ENCODE results near the gene PANX2.

PANX2 gene

GRCh38 chr22:50219800-50220602, 49.5 kb downstream of the PANX2 start:
- no peaks in the 10 kb centered on the region for H3F3A ChIP-seq (ENCODE audit: insufficient read depth, low read length)
- TF ChIP-seq EZH2 (IDR thresholded peaks at IDR 0.05; ENCODE audit: borderline replicate concordance, low read length) (no peak), CTCF (IDR thresholded peaks at IDR 0.05; ENCODE audit: low read length) (no peak)
- H3K9ac ChIP-seq (ENCODE audit: low read length), result no peak overlapping the region
- H3K4me2 ChIP-seq (ENCODE audit: low read length), result no peak overlapping the region
- H3K36me3 ChIP-seq (ENCODE audit: insufficient read depth, low read length), result peaks cover 93% of the 10 kb centered on the region
- H3K4me1 ChIP-seq (ENCODE audit: insufficient read depth, low read length, severe bottlenecking), result no peaks in the 10 kb centered on the region
- H2AFZ ChIP-seq (ENCODE audit: low read length), result no peak overlapping the region
- H3K9me2 ChIP-seq (ENCODE audit: low read depth, low read length), result no peaks in the 10 kb centered on the region
- H3K27me3 ChIP-seq (ENCODE audit: insufficient read depth, low read length), result no peaks in the 10 kb centered on the region
- no peaks in the 10 kb centered on the region for H3K9me3 ChIP-seq (ENCODE audit: low read length)
- no peaks in the 10 kb centered on the region for H4K20me1 ChIP-seq (ENCODE audit: insufficient read depth, low read length)
- no peak overlapping the region for H3K4me3 ChIP-seq (ENCODE audit: low read depth, low read length, poor library complexity, severe bottlenecking)
- H3K79me2 ChIP-seq (ENCODE audit: insufficient read depth, low read length), result no peaks in the 10 kb centered on the region
- H3K27ac ChIP-seq (ENCODE audit: low read depth, low read length, poor library complexity, severe bottlenecking), result no peak overlapping the region

- Histone ChIP-seq H3K36me3 (ENCODE audit: insufficient read depth, low read length) (peaks cover 92% of the 10 kb centered on the region), H2AFZ (ENCODE audit: low read length) (no peak overlapping the region), H3K4me3 (ENCODE audit: low read depth, low read length, poor library complexity, severe bottlenecking) (no peak overlapping the region), H3K79me2 (ENCODE audit: insufficient read depth, low read length) (no peaks in the 10 kb centered on the region), H3K4me1 (ENCODE audit: insufficient read depth, low read length, severe bottlenecking) (no peaks in the 10 kb centered on the region), H3K4me2 (ENCODE audit: low read length) (no peak overlapping the region), H3K9me3 (ENCODE audit: low read length) (no peaks in the 10 kb centered on the region), H4K20me1 (ENCODE audit: insufficient read depth, low read length) (no peaks in the 10 kb centered on the region), H3F3A (ENCODE audit: insufficient read depth, low read length) (no peaks in the 10 kb centered on the region), H3K9me2 (ENCODE audit: low read depth, low read length) (no peaks in the 10 kb centered on the region), H3K27me3 (ENCODE audit: insufficient read depth, low read length) (no peaks in the 10 kb centered on the region), H3K27ac (ENCODE audit: low read depth, low read length, poor library complexity, severe bottlenecking) (no peak overlapping the region), H3K9ac (ENCODE audit: low read length) (no peak overlapping the region)
- TF ChIP-seq CTCF (IDR thresholded peaks at IDR 0.05; ENCODE audit: low read length) (no peak), EZH2 (IDR thresholded peaks at IDR 0.05; ENCODE audit: borderline replicate concordance, low read length) (no peak)
Observed at GRCh38 chr22:50220603-50221409, 50.3 kb downstream of the PANX2 start.

GRCh38 chr22:50221410-50222300, 51.1 kb downstream of the PANX2 start:
- Histone ChIP-seq H3K27me3 (ENCODE audit: insufficient read depth, low read length) (no peaks in the 10 kb centered on the region), H3K27ac (ENCODE audit: low read depth, low read length, poor library complexity, severe bottlenecking) (no peak overlapping the region), H3K4me1 (ENCODE audit: insufficient read depth, low read length, severe bottlenecking) (no peaks in the 10 kb centered on the region), H3K9me2 (ENCODE audit: low read depth, low read length) (no peaks in the 10 kb centered on the region), H3F3A (ENCODE audit: insufficient read depth, low read length) (no peaks in the 10 kb centered on the region), H3K79me2 (ENCODE audit: insufficient read depth, low read length) (no peaks in the 10 kb centered on the region), H4K20me1 (ENCODE audit: insufficient read depth, low read length) (no peaks in the 10 kb centered on the region), H3K36me3 (ENCODE audit: insufficient read depth, low read length) (peaks cover 88% of the 10 kb centered on the region), H3K9me3 (ENCODE audit: low read length) (no peaks in the 10 kb centered on the region), H3K4me2 (ENCODE audit: low read length) (no peak overlapping the region), H3K9ac (ENCODE audit: low read length) (no peak overlapping the region), H2AFZ (ENCODE audit: low read length) (no peak overlapping the region), H3K4me3 (ENCODE audit: low read depth, low read length, poor library complexity, severe bottlenecking) (no peak overlapping the region)
- TF ChIP-seq EZH2 (IDR thresholded peaks at IDR 0.05; ENCODE audit: borderline replicate concordance, low read length) (no peak), CTCF (IDR thresholded peaks at IDR 0.05; ENCODE audit: low read length) (peak; percentile 48)

Measured in OCI-LY1 (cell line).